HG02840 (cell line): ENCODE results near the gene IL20RA.

Source experiments
- ATAC-seq: cut with Tn5 transposase; IDR thresholded peaks from one replicate; pipeline ENCODE4 v1.9.1; 2021; ENCODE audit warnings: mild to moderate bottlenecking, moderate library complexity, moderate number of reproducible peaks; ENCODE audit not compliant: unreplicated experiment, low FRiP score

The IL20RA gene

GRCh38 chr6:137011406-137011805, 33.4 kb downstream of the IL20RA start:
- ATAC-seq: no peak

- ATAC-seq: no peak
These were observed 34.5 kb downstream of the IL20RA start for GRCh38 chr6:137010128-137010718.

GRCh38 chr6:137008204-137008603, 36.6 kb downstream of the IL20RA start:
- ATAC-seq: no peak

- no peak for ATAC-seq
These were observed 38.7 kb downstream of the IL20RA start for GRCh38 chr6:137006056-137006455.

- no peak for ATAC-seq
These were observed 39.7 kb downstream of the IL20RA start for GRCh38 chr6:137005073-137005472.

GRCh38 chr6:137002505-137002904, 42.3 kb downstream of the IL20RA start:
- no peak for ATAC-seq

- no peak for ATAC-seq
These were observed 42.8 kb downstream of the IL20RA start for GRCh38 chr6:137001977-137002302.

GRCh38 chr6:137001299-137001976, 43.3 kb downstream of the IL20RA start:
- ATAC-seq: no peak

GRCh38 chr6:137000825-137001224, 43.9 kb downstream of the IL20RA start:
- ATAC-seq: no peak

GRCh38 chr6:136995521-136995920, 49.2 kb downstream of the IL20RA start:
- ATAC-seq: no peak

GRCh38 chr6:136994782-136995181, 50.0 kb downstream of the IL20RA start:
- ATAC-seq: no peak

GRCh38 chr6:136992113-136992512, 52.7 kb downstream of the IL20RA start:
- no peak for ATAC-seq

GRCh38 chr6:136991646-136992045, 53.1 kb downstream of the IL20RA start:
- no peak for ATAC-seq

- ATAC-seq: no peak
These were observed 54.0 kb downstream of the IL20RA start for GRCh38 chr6:136990754-136991153.

GRCh38 chr6:136990242-136990578, 54.6 kb downstream of the IL20RA start:
- no peak for ATAC-seq

- ATAC-seq: no peak
These were observed 55.1 kb downstream of the IL20RA start for GRCh38 chr6:136989571-136990241.

- ATAC-seq: no peak
These were observed 57.2 kb downstream of the IL20RA start for GRCh38 chr6:136987526-136987925.

- ATAC-seq: no peak
These were observed 59.3 kb downstream of the IL20RA start for GRCh38 chr6:136985502-136985901.

- no peak for ATAC-seq
These were observed 60.2 kb downstream of the IL20RA start for GRCh38 chr6:136984578-136984977.

- no peak for ATAC-seq
These were observed 61.1 kb downstream of the IL20RA start for GRCh38 chr6:136983687-136984086.

GRCh38 chr6:136982928-136983327, 61.8 kb downstream of the IL20RA start:
- ATAC-seq: no peak

GRCh38 chr6:136980070-136980469, 64.7 kb downstream of the IL20RA start:
- no peak for ATAC-seq
